HG02943 (cell line): Measurements from ENCODE around the gene CERKL.
"Not testable (repeated sequence)": the region's sequence is repeated elsewhere in the genome, so short reads cannot be mapped to it uniquely, and the experiment has no call there.

Source experiments
- ATAC-seq: cut with Tn5 transposase; IDR thresholded peaks from one replicate; pipeline ENCODE4 v1.9.1; 2021; ENCODE audit warnings: mild to moderate bottlenecking, low read depth, moderate library complexity; ENCODE audit not compliant: unreplicated experiment

The CERKL gene, protein sequence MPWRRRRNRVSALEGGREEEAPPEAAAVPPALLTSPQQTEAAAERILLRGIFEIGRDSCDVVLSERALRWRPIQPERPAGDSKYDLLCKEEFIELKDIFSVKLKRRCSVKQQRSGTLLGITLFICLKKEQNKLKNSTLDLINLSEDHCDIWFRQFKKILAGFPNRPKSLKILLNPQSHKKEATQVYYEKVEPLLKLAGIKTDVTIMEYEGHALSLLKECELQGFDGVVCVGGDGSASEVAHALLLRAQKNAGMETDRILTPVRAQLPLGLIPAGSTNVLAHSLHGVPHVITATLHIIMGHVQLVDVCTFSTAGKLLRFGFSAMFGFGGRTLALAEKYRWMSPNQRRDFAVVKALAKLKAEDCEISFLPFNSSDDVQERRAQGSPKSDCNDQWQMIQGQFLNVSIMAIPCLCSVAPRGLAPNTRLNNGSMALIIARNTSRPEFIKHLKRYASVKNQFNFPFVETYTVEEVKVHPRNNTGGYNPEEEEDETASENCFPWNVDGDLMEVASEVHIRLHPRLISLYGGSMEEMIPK

DNA sequence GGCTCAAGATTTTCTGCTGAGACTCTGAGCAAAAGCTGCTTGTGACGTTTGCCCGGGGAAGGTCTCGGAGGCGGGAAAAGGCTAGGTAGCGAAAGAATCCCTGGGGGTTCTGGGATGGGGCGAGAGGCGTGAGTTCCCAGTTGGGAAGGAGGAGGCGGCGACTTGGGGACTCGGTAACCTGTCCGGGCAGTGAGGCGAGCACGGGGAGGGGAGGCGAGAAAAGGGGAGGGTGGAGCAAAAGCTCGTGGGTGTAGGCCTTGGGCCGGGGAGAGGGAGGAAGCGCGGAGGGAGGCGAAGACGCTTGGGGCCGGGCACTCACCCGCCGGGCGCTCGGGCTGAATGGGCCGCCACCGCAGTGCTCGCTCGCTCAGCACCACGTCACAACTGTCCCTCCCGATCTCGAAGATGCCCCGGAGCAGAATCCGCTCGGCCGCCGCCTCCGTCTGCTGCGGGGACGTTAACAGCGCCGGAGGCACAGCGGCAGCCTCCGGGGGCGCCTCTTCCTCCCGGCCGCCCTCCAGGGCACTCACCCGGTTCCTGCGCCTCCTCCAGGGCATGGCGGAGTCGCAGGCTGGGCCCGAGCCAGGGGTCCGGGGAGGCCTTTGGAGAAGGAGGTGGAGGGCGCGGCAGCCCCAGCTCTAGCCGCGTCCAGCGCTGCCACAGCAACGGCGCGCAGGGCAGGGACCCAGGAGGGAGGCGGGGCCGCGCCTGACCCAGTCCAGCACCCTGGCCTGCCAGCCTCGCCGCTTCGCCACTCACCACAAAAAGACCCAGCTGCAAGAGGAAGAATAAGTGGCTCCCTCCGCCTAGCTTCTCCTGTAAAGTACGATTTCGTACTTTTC, at the start of gene CERKL:
TSS of gene CERKL (minus strand) at position 656 of the 842 bp plus-strand sequence. CDS start at position 557, 99 bp downstream.
- peak; percentile 90 for ATAC-seq

DNA sequence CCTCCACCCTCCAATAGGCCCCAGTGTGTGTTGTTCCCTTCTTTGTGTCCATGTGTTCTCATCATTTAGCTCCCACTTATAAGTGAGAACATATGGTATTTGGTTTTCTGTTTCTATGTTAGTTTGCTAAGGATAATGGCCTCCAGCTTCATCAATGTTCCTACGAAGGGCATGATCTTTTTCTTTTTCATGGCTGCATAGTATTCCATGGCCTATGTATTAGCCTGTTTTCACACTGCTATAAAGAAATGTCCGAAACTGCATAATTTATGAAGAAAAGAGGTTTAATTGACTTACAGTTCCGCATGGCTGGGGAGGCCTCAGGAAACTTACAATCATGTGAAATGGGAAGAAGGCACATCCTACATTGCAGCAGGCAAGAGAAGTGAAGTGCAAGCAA, 45.6 kb upstream of the CERKL start:
- not testable (repeated sequence) for ATAC-seq

DNA sequence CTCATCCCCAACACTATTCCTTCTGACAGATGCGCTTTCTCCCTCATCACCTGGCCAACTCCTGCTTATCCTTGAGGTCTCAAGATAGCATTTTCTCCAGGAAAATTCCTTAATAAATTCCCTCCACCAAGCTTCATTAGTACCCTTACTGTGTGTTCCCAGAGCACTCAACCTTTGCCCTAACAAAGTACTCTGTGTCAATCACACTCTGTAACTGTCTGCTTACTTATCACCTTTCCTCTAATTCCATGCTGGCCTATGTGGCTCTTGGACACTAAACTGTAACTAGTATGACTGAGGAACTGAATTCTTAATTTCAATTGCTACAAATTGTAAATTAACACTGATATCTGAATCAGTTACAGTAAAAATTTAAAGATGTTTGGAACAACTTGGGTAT, 41.3 kb upstream of the CERKL start:
- no peak for ATAC-seq

DNA sequence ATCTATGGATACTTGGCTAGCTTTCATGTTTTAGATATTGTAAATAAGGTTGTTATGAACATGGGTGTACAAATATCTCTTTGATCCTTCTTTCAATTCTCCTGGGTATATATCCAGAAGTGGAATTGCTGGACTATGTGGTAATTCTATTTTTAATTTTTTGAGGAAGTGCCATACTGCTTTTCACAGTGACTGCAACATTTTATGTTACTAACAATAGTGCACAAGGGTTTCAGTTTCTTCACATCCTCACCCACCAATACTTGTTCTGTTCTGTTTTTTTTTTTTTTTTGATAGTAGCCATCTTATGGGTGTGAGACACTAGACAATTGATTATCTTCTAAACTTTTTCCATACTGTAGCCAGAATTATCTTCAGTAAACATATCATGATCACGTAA, 40.7 kb upstream of the CERKL start:
- ATAC-seq = no peak

DNA sequence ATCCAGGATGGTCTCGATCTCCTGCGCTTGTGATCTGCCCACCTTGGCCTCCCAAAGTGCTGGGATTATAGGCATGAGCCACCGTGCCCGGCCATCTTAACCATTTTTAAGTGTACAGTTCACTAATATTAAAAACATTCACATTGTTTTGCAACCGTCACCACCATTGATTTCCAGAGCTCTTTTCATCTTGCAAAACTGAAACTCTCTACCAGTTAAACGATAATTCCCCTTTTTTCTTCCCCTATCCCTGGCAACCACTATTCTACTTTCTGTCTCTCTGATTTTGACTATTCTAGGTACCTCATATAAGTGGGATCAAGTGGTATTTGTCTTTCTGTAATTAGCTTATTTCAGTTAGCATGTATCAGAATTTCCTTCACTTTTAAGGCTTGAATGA, 40.2 kb upstream of the CERKL start:
- ATAC-seq = no peak

DNA sequence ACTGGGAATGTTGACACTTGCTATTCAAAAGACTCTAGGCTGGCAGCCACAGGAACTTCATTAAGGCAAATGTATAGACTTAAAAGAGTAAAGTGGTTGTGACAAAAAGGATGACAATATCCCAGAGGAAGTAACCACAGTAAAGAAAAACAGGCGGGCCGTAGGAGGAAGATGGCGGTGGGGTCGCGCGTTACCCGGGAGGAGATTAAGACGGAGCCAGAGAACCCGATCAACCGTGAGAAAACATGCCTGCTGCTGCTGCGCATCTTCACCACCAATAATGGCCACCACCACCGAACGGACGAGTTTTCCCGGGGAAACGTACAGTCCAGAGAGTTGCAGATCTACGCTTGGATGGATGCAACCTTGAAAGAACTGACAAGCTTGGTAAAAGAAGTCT, 37.4 kb upstream of the CERKL start:
- no peak for ATAC-seq

DNA sequence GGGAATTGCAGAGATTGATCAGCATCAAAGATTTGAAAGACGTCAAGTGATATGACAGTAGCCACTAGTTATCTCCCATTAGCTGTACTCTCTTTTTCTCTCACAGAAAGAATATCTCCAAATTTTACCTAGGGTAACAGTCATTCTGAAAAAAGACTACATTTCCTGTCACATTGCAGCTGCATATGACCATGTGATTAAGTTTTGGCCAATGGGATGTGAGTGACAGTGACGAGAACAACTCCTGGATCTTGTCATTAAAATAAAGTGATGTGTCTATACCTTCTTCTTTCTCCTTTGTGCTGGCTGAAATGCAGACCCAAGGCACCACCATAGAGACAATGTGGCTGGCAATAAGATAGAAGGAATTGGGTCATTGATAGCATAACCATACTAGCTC, 34.0 kb upstream of the CERKL start:
- ATAC-seq = no peak

DNA sequence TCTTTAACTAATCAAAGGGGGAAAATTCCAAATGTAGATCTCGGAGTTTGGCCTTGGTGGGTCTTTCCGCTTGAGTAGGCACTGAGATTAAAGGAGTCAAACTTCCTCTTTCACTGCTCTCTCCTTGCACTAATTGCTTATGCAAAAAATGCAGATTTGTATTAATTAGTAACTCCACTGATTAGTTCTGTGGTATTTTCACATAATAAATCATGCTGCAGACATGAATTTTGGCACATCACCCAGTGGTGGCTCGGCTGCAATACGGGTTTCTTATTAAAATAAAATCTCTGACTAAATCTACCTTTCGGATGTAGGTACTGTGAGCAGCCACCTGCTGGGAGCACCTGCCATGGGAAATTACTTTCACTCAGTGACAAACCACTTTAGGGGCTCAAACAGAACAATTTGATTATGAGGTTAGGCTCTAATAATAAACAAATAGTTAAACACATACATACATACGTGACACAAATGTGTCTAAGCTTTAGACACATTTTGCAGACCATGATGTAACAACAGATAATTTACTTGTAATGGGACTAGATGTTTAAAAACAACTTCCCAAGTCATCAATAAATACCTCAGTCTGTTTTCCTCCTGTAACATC, 29.8 kb upstream of the CERKL start:
- no peak for ATAC-seq

DNA sequence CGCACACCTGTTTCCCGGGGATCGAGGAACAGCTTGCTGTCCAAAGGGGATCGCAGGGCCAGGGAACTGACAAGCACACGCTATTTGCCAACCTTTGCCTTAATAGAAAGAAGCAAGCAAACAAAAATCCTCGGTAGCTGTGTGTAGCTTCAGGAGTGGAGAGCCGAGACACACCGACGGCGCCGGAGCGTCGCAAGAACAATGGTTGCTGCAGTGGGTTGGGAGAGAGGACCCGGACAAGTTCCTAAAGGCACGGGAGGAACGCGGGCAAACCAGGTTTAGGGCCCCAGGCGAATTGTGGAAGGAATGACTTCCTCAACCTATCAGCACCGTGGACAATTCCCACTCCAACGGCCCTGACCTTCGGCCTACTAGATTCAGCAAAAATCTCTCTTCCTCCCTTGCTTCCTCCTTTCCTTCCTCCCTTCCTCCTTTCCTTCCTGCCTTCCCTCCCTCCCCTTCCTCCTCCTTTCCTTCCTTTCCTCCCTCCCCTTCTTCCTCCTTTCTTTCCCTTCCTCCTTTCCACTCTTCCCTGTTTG, 28.3 kb upstream of the CERKL start:
- ATAC-seq = no peak

DNA sequence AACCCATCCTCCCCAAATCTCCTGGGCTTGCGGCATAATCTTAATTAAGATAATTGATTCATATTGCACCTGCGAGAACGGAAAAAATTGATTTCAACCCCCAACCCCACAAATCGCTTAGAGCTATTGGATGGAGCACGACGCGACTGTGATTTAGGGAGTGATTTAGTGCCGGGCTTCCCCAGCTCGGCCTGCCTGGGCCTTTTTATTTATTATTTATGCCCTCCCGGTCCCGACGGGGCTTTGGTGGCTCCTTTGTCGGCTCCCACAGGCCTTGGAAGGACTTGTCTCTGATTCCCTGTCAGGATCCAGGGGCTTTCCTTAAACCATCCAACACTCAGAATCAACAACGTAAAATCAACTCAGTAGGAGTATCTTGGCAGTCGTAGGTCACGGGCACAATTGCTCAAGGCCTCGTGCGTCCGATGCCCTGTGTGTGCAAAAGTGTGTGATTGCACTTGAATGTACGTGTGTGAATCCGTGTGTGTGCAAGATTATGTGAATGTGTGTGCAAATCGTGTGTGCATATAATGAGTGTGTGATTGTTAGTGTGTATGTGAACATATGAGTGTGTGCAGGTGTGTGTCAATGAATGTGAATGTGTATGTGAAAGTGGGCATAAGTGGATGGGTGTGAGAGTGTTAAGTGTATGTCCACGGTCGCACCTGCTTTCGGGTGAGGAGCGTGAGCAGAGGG, 27.7 kb upstream of the CERKL start:
- no peak for ATAC-seq

DNA sequence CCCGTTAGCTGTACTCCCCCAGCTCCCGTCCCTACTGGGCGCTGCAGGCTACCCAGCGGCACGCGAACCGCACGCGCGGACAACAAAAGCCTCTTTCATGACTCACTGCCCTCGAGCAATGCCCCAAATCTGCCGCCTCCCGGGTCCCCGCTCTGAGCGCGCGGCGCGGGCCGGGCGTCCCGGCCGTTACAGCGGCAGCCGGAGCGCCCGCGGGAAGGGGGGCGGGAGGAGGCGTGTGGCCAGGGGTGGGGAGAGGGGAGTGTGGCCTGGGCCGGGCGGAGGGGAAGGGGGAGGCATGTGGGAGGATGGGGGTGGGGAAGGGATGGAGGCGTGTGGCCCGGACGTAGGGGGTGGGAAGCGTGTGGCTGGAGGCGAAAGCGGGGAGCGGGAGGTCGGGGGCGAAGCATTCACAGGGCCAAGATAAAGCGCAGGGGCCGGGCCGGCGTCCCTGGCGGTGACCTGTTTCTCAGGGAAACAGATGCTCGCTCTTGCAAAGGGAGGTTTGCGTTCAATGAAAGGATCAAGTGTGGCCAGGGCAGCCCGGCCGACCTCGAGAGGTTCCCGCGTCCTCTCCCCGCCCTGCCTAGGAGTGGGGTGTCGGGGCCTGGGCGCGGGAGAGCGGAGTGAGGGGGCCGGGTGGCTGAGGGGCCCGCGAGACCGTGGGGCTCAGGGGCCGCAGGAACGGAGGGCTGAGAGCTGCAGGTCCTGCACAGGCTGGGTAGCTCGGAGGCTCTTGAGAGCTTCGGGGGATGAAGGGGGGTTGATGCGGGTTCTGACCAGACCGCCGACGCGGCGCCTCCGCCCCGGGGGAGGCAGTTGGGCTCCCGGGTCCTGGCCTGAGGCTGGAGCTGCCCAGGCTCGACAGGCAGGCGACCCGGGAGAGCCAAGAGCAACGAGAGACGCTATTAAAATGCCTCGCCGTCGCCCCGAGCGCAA, 26.9 kb upstream of the CERKL start:
- no peak for ATAC-seq

DNA sequence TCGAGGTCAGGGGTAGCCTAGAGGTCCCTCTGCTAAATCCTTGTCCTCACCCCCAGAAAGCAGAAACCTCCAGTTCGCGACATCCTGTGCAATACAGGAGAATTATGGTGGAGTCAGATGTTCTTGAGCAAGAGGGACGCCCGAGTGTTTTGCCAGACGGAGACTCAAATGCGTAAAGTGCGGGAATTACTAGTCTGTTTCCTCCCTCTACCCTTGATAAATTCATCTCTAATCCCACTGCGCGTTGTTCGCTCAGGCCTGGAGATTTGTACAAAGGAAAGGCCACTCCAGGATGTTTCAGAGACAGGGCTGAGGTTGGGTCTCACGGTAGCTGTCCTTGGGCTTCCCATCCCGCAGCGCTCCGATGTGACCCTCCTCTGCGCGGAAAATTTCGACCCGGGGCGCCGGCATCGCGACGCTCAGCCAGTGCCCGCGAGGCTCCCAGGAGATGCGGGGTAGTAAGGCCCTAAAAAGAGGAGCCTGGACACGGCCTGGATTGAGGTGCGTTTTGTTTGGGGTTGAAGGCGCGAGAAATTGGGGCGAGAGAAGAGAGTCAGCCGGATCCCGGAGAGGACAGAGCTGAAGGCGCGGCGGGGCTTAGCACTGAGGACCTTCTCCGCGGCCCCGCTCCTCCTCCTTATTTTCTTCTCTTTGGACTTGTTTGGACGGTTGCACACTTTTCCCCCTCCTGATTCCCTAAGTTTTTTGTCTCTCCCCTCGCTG, 26.1 kb upstream of the CERKL start:
- ATAC-seq = no peak

DNA sequence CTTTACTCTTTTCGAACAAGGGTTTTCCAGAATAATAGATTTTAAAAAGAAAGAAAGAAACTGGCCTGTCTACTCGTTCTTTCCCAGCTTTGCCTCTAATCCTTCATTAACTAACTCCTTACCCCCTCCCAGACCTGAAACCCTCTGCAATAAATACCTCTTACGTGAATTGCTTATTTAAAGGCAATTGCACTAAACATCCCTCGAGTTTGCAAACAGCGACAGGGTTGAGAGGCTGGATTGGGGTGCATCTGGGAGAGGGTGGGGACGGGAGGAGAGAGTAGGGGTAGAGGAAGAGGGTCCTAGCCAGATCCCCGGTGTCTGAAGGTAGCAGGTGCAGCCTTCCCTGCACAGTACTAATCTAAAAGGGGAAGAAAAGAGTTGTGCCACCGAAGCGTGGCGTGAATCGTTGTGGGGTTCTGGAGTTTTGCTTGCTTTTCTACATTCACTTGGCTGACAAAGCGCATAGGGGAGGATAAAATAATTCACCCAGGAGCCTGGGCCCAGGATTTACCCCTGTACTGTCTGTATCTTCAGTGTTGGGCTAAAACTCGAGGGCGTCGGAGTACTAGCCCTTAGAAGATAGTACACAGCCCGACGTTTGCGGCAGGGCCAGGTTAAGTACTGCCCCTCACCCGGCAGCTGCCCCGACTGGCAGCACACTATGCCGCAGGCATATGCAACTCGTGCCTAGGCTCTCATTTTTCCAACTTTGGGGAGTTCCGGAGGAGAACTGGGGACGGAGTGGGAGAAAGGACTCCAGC, 25.3 kb upstream of the CERKL start:
- ATAC-seq = no peak

DNA sequence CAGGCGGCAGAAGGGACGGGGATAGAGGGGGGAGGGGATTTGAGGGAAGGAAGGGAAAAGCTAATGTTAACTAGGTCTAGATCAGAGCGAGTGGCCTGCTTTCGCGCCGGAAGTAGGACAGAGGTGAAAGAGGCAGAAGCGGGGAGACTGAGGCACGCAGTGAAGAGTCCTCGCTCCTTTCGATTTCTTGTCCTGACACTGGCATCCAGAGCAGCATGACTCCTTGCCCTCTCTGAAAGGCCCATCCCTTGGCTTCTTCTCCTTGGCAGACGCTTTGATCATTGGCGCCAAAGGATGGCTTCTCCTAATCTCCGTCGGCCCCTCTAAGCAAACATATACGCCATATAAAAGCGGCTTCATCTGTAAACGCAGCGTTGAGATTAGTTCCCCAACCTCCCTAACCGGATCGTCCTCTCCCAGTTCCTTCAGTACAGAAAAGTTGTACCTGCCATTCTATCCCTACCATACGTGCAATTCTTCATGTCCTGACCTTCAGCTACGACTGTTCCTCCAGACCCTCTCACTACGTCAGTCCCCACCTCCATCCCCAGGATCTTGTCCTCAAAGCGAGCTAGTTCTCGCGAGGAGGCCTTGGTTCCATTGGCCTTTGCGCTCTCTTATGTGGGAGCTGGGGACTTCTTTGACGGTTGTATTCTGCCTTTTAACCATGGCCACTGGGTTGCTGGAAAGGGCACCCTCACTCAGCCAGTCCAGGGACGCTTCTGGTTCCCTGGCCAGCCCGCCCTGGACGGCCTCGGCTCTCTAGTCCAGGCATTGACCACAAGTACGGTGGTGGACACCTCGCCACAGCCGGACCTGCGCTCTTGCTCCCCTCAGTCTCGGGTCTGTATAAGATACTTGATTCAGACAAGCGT, 24.3 kb upstream of the CERKL start:
- no peak for ATAC-seq

DNA sequence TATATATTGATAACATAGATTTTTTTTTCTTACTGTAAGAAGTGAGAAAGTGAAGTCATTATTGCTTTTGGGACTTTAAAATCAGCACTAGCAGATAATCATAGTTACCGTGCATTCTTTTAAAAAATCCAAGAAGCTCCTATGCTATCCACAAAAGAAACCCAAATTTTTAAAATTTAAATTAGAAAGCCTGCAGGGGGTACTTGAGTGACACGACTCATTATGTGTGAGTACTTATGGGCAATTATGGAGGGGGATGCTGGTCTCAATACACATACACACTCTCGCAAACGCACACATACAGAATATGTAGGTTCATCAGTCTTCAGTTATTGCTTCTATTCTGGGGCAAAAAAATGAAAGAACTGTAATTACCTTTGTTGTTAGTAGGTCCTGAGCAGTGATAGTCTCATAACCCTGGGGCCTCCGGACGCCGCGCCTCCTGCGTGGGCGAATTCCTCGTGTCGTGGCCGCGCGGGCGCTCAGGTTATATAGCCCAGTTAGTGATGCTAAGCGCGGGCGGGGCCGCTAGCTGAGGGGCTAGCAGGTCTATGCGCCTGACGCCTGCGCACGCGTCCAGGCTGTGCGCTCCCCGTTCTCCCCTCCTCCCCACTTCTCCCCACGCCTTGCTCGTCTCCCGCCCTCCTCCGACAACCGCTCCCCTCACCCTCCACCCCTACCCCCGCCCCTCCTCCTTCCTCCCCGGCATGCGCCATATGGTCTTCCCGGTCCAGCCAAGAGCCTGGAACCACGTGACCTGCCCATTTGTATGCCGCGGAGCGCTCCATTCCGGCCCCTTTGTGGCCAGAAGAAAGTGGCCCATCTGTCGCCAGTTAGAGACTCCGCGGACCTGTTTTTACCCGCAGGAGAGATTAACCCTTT, 23.4 kb upstream of the CERKL start, which contains the start of gene NEUROD1:
TSS of gene NEUROD1 (minus strand) at position 463 of the 882 bp plus-strand sequence. CDS start 1,657 bp downstream, outside the sequence.
- no peak for ATAC-seq

DNA sequence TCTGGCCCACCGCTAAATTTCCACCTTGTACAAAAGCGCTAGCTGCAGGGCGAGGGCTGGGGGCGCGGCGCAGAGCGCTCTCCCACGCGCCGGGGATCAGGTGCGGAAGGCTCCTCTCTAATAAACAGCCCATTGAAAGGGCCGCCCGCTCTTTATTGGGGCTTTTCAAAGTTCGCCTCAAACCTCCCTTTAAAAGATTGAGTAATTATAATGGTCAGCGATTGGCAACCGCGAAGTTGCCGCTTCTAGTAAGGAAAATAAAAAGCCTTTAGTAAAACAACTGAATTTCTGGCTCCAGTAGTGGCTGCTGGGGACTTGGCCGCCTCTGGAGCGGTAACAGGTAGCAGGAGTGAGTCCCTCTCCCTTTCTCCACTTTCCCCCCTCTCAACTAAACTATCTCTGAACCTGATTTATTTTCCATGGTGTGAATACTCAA, 22.7 kb upstream of the CERKL start:
- no peak for ATAC-seq
